Limb (tissue), 2 donors: ENCODE results near the gene LCN6.

Experiments used
- DNase-seq, 2 donors: peaks; one replicate each; pipeline ENCODE4 v3.0.0-alpha.2; 2016; ENCODE audit errors: extremely low spot score in 2 of 2

Gene LCN6

DNA sequence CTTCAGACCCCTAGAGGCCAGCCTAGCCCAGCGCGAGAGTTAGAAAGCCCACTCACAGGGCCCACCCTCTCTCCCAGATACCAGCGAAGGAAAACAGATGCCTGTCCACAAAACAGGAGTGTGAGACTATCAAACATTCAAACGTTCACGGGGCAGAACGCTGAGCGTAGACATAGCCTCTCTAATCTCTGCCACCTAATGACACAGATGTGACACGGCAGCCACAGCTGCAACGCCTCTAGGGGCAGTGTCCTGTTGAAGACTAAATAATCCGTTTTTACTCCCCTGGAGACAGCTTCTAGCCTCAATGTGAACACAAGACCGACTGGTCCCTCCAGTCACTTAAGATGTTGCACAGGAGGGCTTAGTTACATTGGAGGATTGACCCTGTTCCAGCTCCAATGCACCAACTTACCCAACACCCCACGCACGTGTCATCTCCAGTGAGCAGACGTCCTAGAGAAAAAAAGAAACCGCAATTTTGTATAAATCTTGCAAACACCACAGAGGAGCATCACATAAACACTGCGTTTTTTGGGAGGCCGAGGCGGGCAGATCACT lies 21.6 kb downstream of the LCN6 start:
- DNase-seq, result no peak

DNA sequence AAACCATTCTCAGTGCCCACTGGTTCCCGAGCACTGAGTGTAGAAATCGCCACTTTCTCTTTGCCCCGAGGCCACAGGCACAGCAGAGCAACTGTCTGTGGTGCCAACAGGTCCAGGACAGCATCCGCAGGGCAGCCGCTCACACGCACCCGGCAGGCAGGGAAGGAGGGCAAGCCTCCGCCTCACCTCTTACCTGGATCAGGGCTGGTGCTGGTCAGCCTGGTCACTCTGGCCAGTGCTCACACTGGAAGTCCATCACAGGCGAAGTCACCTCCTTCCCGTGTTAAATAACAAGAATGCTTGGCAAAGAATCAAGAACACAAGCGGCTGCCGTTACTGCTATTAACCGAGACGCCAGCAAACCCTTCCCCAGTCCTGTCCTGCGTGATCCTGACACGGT lies 22.2 kb downstream of the LCN6 start:
- no peak for DNase-seq

DNA sequence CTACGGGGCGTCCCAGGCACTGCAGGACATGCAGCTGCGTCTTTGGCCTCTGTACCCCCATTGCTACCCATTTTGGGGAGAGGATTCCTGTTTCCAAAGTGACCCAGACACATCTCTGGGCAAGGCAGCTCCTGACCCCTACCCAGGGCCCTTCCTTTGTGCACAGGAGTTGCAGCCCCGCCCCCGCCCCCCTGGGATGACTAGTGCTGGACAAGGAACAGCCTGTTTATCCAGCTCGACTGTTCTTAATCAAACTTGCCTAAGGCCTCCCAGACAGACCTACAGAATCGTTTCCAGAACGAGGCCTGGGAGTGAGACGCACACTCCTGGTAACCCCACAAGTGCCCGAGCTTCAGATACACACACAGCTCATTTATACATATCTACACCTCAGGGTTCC lies 22.7 kb downstream of the LCN6 start:
- no peak for DNase-seq

DNA sequence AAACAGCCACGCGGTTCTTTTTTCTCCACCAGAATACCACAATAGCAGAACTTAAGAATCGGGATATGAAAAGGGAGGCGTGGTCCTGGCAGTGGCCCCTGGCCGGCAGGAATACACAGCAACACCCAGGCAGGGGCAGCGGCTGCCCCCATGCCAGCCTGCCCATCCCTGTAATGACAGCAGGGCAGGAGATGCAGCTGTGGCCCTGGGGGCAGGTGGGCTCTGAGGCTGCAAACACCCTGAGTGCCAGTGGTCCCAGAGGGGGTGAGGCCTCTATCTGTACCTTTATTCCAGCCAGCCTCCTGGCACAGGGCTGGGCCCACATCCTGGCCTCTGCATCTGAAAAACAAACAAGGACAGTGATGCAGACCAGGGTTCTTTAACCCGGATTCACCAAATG lies 23.6 kb downstream of the LCN6 start:
- DNase-seq, result no peak

DNA sequence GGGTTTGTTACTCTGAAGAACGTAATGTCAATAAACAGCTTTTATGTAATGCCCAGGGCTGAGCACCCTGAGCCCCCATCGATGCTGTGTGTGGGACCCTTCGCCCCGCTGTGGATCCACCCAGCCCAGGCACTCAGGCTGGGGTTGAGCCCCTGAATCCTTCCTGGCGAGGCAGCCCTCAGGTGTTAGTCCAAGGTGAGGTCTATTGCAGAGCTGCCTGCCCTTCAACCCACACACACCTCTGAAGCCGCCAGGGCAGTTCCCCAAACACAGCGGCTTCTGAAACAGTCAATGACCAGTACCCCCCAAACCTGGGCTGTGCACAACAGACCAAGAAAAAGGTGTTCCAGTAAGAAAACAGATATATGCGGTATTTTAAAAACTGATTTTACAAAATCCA lies 24.3 kb downstream of the LCN6 start:
- DNase-seq, result no peak

DNA sequence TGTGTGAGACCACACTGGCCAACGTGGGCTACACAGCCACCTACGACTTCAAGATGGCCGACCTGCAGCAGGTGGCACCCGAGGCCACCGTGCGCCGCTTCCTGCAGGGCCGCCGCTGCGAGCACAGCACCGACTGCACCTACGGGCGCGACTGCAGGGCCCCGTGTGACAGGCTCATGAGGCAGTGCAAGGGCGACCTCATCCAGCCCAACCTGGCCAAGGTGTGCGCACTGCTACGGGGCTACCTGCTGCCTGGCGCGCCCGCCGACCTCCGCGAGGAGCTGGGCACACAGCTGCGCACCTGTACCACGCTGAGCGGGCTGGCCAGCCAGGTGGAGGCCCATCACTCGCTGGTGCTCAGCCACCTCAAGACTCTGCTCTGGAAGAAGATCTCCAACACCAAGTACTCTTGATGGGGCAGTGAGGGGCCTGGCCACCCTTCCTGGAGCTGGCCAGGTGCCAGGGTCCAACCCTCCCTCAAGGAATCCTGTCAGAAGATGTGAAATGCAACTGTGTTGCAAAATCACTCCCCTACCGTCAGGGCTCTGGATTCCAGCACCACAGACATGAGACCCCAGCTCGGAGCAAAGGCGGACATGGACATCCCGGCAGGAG lies 24.9 kb downstream of the LCN6 start:
- no peak for DNase-seq

DNA sequence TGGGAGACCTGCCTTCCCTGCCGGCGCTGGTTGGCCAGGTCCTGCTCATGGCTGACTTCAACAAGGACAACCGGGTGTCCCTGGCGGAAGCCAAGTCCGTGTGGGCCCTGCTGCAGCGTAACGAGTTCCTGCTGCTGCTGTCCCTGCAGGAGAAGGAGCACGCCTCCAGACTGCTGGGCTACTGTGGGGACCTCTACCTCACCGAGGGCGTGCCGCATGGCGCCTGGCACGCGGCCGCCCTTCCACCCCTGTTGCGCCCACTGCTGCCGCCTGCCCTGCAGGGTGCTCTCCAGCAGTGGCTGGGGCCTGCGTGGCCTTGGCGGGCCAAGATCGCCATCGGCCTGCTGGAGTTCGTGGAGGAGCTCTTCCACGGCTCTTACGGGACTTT lies 25.4 kb downstream of the LCN6 start:
- DNase-seq, result no peak

DNA sequence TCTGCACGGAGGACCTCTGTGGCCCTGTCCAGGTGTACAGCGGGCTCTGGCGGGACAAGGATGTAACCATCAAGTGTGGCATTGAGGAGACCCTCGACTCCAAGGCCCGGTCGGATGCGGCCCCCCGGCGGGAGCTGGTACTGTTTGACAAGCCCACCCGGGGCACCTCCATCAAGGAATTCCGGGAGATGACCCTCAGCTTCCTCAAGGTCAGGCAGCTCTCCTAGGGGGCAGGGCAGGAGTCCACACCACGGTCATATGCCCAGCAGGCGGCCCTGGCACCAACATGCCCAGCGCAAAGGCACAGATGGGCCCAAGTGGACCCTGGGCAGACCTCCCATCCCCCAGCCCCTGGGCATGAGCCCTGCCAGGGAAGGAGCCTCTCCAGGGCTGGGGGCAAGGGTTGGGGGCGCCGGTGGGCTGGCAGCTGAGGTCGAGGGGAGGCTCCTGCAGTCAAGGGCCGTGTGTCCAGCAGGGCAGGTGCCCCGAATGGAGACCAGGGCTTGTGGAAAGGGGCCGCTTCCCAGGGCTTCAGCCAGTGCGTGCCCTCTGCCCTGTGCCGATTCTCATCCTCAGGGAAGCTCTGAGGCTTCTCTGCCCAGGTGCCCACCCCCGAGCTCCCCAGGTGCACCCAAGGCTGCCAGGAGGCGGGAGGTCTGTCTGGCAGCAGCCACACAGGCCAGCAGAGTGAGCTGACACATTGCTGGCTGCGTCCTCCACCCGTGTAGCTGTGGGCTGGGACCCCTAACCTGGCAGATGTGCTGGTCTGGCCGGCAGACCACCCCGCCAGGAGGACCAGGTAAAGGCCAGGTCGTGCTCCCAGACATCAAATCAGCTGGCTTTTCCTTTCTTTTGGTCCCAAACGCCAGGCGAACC lies 26.0 kb downstream of the LCN6 start:
- no peak for DNase-seq

DNA sequence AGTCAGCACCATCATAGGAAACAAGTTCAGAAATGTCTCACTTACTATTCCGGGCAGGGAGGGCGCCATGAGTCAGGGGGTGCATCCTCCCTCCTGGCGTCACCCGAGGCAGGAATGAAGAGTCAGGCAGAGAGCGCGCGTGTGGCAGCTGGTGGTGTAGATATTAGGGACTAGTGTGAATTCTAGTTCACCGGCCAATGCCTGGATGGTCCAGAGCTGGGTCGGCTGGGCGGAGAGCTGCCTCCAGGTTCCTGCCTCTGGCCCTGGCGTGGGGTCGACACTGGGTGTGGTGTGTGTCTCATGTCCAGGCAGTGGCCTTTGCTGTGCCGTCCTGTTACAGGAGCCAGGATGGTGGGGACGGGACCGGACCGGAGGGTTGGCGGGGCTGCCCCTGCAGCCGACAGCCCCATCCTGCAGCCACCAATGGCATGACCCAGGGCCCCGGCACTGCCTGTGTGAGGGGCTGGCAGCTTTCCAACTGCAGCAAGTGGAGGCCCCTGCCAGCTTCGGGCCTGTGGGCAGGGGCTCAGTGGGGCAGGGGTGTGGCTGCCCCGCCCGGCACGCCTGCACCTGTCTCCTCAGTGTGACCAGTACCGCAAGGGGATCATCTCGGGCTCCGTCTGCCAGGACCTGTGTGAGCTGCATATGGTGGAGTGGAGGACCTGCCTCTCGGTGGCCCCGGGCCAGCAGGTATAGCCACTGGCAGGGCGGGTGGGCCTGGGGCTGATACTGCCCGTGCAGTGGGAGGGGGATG lies 26.8 kb downstream of the LCN6 start:
- no peak for DNase-seq

DNA sequence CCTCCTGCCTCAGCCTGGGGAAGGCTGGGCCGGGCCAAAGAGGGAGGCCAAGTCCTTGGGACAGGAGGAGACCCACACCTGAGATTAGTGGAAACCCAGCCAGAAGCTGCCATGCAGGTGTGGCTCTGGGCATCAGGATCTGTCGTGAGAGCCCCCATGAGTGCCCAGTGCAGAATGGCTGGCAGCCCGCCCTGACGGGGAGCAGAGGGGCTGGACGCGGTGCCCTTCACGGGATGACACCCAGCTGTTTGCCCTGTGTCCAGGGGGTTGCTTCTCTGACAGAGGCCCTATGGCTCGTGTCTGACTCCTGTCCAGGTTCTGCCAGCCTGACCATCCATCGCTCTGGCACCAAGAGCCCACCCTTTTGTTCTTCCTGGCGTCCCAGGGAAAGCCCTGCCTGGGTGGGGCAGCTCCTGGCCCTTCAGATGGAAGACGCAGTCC lies 27.4 kb downstream of the LCN6 start:
- DNase-seq, result no peak

DNA sequence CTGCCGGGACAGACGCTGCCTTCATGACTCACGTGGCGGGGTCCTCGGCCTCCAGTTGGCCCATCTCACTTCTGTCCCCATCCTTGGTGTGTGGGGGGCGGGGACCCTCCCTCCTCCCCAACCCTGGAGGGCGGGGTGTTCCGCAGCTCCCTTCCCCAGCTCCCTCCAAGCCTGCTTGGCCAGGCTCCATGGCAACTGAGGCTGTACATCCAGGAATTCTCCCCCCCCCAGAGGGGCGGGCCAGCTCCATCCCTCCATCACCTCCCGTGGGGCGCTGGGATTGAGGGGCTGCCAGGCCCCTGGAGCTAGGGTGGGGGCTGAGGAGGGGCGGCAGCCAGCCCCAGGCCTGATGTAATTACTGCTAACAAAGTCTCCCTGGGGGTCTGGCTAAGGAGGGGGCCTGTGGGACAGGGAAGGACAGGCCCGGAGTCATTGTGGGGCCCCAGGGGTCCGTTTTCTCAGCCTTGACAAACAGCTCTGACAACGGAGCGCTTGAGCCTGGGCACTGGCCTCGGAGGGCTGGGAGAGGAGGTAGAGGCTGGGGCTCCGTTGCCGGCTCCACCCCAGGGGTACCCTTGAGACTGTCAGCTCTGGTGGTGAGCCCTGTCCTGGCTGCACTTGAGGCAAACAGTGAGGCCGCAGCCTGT lies 28.0 kb downstream of the LCN6 start:
- peak; percentile 62 to 76 for DNase-seq

DNA sequence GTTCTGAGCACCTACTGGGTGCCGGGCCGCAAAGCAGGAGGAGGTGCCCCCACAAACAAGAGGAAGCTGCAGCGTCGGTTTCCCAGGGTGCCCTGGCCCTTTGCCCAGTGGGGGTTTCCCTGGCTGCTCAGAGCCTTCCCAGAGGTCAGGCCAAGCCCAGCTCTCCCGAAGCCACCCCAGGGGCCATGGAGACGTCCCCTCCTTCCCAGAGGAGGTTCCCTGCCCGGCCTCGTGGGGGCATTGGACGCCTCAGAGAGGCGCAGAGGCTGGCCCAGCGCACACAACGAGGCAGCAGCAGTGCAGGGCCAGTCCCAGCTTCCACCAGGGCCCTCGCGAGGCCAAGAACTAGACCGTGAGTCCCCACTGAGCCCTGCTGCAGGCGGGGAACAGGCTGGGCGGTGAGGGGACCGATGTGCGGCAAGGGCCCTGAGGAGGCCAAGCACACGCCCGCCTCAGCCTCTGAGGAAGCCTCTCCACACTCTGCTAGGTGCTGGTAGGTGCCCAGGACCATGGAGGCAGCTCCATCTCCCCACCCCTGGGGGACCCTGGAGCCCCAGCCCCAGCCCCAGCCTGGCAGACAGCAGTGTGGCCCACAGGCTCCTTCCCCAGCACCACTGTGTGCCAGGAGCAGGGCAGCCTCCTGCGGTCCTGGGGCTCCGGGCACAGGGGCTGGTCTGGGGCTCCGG lies 29.0 kb downstream of the LCN6 start:
- DNase-seq, result no peak

DNA sequence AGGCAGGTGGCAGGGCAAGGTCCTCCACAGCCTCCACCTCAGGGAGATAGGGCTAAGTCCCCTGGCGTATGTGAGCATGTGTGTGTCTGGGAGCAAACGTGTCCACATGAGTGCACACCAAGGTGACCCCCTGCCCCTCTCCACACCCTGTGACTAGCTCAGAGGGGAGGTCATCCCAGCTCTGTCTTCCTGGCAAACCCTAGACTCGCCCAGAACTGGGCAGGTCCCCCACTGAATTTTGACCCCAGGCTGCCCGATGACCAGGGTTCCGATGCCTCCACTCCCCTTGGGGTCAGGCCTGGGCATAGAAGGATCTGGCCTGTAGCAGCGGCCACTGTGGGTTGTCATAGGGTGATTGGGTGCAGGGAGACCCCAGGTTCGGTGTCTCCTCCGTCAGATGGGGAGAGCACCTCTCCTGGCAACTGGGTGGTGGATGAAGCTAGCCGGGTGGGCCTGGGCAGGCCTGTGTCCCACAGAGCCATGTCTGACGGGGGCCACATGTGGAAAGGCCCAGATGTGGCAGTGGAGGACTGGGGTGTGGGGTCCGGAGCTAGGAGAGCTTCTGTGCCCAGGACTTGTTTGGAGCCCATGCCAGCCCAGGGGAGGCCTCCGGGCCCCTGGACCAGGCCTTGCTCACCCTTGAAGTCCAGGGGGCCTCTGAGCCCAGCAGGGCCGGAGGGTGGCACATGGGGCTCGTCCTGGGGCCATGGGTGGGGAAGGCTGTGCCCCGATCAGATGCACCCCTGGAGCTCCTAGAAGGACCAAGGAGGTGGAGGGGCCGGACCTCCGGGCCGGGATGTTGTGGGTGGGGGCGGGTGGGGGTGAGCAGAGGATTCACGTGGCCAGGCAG lies 29.8 kb downstream of the LCN6 start:
- no peak for DNase-seq

DNA sequence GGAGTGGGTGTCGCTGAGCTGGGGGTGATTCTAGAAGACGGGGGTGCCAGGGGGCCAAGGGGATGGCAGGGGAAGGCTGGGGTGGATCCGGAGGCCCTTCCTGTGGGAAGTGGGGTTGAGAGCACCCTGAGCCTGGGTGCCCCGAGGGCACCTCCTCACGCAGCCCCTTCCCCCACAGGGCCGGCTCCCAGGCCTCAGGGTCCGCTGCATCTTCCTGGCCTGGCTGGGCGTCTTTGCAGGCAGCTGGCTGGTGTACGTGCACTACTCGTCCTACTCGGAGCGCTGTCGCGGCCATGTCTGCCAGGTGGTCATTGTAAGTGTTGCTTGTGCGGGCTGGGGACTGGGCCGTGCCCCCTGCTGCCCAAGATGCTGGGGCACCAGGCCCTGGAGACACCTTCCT lies 30.9 kb downstream of the LCN6 start:
- no peak for DNase-seq

DNA sequence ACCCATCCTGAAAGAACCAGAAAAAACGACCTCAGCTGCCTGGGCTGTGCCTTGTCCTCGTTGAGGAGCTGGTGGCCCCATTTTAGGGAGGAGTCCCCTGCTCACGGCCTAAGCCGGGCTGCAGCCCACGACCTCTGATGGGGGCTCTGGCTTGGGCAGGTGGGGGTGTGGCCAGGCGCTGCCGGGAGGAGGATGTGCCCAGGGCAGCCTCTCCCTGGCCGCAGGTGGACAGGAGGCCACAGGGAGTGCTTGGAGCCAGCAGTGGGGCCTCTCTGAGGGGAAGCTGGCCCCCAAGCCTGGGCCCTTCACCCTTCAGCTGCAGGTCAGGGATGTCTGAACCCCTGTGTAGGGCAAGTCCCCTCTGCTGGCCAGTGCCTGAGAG lies 33.4 kb downstream of the LCN6 start:
- DNase-seq, result no peak

DNA sequence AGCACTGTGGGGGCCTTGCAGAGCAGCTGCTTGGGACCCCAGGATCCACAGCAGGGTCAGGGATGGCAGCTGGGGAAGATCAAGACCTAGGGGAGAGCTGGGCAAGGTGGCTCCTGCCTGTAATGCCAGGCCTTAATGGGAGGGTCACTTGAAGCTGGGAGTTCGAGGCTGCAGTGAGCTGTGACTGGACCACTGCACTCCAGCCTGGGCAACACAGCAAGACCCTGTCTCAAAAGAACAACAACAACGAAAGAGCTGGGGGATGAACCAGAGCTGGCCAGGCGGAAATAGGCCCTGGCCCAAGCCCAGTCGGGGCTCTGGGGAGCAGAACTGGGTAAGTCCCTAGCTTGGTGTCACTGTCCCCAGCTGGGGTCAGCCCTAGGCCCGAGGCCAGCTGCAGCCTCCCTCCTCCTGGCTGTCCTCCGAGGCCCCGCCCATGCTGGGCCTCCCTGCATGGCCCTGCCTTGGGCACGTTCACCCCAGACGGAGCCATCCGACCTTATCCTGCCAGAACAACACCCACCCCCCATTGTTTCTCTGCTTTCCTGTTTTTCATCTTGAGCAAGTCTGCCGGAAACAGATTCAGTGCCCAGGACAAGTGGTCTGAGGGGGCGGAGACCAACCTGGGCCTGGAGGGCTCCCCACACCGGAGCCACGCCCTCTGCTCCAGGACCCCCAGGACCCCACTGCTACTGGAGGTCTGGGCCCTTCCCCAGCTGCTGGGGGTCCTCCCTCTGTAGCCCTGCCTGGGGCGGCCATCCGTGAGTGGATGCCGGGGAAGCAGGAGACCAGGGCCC lies 34.0 kb downstream of the LCN6 start:
- no peak for DNase-seq

DNA sequence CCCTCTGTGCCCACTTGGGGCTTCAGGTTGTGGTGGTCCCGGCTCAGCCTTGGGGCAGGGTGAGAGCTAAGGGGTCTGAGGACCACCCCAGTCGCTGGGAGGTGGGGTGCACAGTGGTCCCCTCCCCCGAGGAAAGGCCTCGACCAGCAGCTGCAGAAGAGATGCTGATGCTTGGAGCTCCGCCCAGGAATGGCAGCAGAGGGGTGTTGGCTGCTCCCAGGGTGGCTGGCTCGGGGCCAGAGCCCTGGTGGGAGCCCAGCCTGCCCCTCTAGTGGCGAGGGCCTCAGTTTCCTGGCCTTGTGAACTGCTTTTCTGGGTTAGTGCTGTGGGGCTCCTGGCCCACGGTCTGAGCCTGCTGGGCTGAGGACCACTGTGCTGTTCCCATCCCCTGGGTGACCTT lies 34.8 kb downstream of the LCN6 start:
- DNase-seq, result peak in 1 of 2 donors; percentile 64

DNA sequence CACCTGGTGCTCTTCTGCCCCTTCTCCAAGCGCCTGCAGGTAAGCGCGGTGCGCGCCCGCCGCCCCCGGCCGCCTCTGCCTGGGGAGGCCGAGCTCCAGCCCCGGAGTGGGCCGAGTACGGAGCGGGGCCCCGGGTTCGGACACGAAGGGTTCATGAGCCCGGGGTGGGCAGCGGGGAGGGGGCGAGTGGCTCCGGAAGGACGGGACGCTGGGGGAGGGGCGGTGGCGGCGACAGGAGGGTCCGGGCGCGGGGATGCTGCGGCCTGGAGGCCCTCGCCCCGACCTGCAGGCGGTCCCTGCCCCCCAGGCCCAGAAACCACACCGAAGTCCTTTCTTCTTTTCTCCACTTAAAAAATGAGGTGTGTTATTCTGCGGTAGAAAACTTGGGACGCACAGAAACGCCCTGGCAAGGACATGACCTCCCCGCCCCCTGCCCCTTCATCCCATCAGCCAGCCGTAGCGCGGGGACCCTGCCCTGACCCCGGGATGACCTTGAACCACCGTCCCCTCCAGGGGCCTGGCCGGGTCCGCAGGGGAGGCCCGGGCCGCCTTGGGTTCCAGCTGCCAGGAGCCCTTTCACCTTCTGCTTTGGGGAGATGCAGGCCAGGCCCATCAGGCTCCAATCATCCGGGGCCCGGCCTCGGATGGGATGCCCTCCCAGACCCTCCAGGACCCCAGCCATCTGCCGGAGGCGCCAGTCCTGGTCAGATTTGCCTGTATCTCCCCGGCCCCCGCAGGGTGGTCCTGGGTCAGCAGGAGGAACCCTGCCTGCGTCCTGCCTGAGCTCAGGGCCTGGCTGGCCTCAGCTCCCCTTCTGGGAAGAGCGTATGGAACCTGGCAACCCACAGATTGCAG lies 35.4 kb downstream of the LCN6 start:
- peak in 1 of 2 donors; percentile 63 for DNase-seq
